SIG-M5 treated with dmso at 0.1 percent for 504 hours (cell line): ENCODE measurements around the gene CD300E.

Source experiments
- DNase-seq: peaks from one replicate; lab custom pipeline; 2025; ENCODE audit not compliant: unreplicated experiment; lab: John Stamatoyannopoulos, UW

The CD300E gene, protein sequence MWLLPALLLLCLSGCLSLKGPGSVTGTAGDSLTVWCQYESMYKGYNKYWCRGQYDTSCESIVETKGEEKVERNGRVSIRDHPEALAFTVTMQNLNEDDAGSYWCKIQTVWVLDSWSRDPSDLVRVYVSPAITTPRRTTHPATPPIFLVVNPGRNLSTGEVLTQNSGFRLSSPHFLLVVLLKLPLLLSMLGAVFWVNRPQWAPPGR

DNA sequence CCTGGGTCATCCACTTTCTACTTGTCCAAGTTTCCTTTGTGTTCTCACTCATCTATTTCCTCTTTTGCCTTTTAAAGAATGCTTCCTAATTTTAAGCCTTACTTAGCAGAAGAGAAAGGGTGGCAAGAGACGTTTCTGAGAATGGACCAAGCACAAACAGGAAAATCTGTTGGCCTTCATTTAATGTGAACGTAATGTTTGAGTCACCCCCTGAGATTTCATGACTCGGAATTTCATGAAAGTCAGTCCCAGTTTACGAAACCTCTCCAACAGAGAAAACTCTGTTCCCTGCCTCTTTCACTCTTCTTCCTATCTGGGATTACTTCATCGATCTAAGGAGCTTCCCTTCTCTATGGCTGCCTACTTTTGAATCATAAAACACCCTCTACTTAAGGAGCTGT lies at the start of gene CD300E:
CD300E (minus strand) TSS at position 46 of the 401 bp plus-strand sequence. CDS start 117 bp downstream, outside the sequence.
- DNase-seq = peak; percentile 24

DNA sequence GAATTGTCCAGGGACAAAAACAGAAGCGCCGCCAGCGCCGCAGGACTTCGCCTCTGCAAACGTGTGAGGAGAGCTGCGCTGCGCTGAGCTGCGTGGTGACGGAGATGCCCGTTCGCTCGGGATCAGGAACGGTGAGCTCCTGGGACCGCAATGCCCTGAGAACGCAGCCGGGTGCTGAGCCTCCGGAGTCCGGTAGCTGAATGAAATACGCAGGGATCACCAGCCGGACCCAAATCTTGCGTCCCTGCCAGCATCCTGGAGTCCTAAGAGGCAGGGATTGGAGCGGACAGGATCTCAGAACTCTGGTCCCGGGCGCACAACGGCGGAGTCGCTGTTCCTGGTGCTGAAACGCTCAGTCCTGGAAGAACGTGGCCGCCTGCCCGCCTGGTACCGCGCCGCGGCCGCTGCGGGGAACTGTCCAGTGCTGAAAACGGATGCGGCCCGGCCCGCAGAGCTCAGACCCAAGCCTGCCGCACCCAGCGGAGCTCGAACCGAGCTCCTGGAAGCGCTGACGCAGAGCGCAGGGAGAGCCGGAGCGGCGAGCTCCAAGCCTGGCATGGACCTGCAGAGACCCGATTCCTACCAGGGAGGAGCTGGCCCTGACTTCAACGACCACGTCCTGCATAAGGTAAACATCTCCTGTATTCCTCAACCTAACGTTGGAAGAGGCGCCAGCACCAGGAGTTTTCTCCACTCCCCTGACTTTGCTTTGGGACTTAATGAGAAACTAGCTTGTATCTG lies 47.7 kb upstream of the CD300E start:
- peak; percentile 41 for DNase-seq

DNA sequence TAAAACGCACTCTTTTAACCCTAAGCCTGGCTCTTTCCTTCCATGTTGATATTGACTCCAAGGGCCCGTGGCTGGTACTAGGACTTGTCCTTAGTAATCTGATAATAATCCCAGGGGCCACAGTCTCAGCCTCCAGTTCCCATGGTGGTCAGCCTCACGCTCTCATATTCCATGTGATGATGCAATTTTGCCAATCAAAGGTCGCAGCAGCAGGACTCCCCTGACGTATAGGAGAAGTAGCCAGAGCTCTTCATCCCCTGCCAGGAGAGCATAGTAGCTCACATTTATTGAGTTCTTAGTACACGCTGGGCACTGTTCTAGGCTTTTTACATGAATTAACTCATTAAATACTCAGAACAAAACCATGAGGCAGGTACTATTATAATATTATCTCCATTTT lies 46.8 kb upstream of the CD300E start:
- DNase-seq = no peak

DNA sequence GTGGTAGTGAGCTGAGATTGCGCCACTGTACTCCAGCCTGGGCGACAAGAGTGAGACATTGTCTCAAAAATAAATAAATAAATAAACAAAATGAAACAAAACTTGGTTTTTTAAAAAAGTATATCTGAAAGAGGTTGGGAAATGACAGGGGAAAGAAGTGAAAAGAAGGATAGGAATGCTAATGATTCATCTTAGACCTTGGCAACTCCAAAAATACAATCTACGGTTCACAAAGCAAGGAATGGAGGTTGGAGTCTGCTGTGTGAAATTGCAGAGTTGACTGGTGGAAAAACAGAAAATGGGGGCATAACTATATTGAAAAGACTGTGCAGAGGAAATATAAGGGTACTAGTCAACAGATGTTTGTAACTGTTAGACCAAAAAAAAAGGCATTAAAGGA lies 40.0 kb upstream of the CD300E start:
- no peak for DNase-seq

DNA sequence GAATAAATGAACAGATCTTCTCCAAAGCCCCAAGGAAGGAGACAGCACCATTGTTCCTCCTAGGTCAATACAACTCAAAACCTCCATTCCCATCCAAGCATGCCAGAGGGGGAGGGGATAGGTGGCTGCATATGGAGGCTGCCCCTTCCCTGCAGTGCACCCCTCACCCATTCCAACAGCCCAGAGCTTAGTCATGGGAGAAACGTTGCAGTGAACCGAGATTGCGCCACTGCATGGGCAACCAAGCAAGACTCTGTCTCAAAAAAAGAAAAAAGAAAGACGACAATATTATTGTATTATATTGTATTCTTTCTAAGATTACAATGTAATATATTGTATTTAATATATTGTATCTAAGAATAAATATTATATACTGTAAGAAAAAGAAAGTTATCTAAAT lies 36.4 kb upstream of the CD300E start:
- DNase-seq = no peak

DNA sequence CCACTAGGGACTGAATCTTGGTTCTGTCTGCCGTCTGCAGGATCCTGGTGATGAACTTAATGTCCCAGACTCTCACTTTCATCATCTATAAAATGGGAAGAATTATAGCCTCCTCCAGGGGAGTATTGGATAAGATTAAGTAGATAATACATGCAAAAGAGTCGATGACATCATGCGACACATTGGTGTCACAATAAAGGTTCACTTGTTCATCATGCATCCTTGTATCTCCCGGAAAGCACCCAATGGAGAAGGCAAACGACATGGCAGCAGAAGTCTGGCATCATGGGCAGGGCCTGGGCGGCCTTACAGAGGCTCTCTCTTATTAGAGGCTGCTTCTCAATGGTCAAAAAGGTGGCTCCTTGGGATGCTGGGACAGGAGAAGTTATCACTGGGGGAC lies 35.1 kb upstream of the CD300E start:
- no peak for DNase-seq

DNA sequence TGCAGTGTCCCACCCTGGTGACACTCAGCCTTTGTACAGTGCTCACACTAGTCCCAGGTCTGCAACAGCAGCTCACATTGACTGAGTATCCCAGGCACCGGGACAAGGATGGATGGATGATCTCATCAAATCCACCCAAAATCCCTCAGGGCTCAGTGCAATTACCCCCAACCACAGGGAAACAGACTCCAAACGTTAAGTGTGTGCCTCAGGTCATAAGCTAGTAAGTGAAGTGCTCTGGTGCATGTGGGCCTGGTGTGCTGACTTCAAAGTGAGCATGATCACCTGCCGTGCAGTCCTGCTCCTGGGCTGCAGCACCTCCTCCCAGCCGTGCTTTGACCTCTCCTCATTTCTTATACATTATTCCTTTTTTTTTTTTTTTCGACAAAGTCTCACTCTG lies 31.2 kb upstream of the CD300E start:
- DNase-seq = no peak

DNA sequence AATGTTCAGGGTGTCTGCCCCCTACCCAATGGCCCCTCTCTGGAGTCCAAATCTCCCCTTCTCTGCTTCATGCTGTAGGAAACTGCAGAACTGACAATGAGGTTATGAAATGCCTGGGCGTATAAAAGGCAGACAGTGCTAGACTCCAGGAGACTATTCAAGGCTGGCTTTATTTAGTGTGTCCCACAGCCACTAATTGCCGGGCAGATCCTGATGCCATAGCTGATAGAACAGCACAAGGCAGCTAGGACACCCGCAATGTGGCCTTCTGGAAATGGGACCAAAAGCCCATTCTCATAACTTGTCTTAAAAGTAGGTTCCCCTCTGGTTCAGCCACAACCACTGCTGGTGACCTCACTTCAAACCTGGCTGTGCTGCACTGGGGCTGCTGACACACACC lies 28.5 kb upstream of the CD300E start:
- DNase-seq = no peak

DNA sequence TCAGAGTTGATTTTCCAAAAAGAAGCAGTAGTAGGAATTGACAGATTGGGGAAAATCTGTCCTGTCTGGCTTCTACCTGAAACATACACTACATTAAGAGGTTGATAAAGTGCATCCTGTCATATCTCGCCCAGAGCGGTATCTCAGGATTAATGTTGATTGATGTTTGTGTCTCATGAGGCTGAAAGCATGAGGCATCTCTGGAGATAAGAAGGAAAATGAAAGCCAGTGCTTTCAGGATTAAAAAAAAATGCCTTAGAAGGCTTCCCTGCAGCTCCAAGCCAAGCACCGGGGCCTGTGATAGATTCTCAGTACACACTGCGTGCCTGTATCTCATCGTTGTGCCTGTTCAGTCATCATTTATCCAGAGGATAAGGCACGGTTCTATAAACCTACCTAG lies 26.4 kb upstream of the CD300E start:
- DNase-seq = no peak

DNA sequence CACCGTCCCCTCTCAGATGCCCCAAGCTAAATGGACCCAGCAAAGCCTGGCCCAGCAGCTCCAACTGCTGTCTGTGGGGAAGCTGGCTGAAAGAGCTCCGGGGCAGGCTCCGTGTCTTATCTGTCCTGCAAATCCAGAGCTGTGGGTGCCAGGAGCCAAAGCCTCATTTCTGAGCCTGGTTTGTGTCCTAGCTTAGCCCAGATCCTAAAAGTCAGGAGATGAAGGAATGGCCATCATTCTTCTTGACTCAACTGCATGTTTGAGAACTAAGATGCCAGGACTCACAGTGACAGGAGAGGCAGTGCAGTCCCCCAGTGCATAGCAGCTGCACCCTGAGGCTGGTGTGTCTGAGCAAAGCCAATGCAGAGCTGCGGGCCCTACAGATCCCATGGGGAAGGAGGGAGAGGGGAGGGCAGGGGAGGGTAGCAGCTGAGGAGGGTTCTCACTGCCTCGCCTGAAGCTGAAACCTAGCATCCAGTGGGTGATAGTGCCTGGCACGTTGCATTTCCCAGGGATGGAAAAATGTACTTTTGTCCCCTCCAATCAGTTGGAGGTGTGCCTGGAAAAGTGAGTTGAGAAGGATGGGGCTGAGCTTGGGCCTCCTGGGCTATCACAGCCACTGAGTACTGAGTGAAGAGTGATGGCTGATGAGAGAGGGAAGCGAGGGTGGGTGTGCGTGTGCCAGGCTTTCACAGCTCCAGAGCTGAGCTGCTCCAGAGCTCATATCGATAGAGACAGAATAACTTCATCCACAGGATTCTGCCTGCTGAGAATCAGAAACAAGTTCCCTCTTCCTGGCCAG lies 24.5 kb upstream of the CD300E start:
- DNase-seq = no peak

DNA sequence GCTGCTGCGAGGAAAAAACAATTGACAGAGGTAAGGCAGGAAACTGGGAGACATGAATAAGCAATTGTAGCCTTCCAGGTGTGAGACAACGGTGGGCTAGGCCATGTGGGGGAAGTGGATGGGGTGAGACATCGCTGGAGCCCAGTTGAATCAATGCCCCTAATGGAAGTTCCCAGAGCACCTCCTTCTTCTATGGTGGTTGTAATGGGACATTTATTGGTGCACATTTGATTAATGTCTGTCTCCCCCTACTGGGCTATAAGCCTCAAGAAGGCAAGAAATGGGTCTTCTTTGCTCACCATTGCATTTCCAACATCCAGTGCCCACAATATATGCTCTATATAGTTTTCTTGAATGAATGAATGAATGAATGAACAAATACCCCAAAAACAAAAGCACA lies 22.7 kb upstream of the CD300E start:
- DNase-seq = peak; percentile 68

DNA sequence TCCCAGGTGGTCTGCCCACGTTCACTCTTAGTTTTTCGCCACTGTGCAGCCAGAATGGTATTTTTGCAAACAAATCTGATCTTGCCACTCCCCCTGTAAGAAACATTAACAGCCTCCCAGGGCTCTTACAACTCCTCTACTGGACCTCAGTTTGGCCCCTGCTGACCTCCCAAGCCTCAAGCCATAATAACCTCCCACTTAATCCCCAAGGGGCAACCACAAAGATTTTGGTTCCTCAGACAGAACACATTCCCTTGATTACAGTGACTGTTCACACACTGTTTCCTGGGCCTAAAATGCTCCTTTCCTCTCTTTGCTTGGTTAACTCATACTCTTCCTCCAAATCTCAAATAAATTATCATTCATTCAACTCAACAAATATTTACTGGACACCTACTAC lies 21.5 kb upstream of the CD300E start:
- no peak for DNase-seq

DNA sequence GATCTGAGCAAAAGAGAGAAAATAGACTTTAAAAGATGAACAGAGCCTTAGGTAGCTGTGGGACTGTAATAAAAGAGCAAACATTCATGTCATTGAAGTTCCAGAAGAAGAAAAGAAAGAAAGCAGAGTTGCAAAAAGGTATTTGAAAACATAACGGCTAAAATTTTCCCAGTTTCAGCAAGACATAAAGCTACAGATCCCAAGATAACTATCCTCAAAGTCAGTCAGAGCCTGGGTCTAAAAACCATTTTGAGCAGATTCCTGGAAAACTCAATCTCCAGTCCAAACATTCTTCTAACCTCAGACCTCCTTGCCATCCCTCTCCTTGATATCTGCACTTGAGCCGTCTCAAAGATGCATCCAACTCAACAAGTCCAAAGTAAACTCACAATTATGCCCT lies 20.9 kb upstream of the CD300E start:
- DNase-seq = no peak

DNA sequence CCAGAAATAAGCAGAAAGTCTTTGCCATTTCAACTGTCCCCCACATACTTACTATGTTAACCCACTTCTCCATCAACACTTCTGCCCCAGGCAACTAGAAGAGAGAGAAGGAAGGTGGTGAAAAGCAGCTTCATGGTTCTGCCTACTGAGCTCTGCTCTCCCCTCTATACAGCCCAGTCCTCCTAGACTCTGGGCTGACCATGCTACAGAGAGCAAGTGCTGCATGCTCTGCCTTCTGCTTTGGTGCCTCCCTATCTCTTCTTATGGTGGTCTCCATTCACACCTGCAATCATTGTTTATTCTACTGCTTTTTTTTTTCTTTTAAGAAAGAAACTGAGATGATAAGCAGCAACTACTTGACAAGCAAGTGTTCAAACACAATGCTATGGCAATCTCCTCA lies 20.3 kb upstream of the CD300E start:
- DNase-seq = no peak

DNA sequence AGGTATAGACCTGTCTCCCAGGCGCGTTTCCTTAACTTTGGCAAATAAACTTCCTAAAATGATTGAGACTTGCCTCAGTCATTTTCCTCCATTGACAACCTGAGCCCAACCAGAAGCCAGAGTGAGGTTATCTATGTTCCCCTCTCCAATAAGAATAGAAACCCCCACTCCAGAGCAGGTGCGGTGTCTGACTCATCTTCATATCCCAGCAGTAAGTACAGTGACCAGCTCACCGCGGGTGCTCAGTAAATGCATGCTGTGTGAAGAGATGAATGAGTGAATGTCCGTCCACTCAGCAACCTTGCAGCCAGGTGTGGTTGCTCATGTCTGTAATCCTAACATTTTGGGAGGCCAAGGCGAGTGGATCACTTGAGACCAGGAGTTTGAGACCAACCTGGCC lies 19.5 kb upstream of the CD300E start:
- DNase-seq = no peak

DNA sequence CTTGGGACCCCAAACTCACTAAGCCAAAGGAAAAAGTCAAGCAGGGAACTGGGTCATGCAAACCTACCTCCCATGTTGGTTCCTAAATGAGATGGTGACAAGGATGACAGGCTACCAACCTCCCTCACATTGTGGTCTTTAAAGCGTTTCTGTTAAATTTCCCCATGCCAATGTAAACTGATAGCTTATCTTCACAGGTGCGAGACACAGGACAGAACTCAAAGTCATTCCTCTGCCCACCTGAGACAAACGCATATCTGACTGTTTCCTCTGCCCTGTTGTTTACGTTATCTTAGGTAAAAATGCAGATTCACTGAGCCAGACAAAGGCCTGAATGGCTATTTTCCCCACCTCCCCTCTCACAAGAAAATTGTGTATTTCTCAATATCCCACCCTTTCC lies 19.0 kb upstream of the CD300E start:
- DNase-seq = no peak

DNA sequence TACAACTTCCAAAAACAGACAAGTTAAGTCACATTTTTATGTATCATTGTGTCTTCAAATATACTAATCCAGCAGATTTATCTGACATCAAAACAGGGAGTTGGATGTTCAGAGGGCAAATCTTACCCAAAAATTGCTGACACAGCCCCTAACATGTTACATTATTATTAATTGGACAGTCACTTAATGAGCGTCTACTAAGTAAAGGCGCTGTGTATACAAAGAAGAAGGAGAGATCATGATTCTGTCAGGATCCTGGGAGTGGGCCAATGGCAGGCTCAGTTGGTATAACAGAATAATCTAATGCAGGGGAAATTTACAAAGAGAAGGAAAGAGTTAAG lies 18.4 kb upstream of the CD300E start:
- no peak for DNase-seq

DNA sequence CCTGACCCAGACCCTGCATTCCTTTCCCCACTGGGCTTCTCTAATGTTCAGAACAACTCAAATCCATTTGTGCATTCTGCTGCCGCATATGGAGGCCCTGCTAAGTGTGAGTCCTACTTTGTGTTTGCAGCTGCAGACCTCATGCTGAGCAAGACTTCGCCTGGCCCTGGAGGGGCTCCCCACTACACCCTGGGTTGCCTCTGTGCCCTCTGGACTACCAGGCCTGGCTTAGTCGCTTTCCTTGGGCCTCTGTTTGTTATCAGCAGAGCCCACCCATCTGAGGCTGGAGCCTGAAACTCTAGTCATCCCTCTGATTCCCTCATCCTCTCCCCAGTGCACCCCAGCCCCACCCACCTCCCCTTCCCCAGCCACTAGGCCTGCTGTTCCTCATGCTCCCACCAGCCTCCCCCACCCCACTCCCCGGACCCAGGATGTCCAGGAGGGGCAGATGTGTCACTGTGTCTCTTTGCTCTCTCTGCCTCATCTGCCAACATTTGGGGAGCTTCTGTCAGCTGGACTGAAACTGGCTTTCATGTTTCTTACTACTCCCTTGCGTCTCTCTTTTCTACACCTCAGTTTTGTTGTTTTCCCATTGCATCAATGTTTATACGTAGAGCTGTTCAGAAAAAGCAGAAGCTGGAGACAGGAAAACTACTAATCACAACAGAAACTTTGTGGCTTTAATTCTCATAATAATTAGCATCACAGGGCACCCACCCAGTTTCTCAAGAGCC lies 17.9 kb upstream of the CD300E start:
- peak; percentile 67 for DNase-seq

DNA sequence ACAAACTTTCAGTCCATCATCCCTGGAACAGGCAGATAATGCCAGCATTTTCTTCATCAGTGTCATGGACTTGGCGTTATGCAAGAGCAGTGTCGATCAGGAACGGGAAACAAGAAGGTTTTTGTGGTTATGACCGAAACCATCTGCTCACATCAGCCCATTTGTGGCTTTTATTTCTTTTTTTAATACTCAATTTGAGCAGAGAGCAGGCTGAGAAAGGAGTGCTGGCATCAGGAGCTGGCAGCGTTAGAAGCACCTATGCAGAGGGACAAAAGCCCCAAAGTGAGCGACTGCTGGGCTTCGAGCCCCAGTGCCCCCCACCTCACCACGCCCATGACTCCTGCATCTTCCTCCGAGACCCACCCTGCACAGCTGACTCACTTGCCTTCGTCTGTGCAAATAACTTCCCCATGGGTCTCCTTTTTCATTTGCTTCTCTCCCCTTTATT lies 16.2 kb upstream of the CD300E start:
- DNase-seq = peak; percentile 89

DNA sequence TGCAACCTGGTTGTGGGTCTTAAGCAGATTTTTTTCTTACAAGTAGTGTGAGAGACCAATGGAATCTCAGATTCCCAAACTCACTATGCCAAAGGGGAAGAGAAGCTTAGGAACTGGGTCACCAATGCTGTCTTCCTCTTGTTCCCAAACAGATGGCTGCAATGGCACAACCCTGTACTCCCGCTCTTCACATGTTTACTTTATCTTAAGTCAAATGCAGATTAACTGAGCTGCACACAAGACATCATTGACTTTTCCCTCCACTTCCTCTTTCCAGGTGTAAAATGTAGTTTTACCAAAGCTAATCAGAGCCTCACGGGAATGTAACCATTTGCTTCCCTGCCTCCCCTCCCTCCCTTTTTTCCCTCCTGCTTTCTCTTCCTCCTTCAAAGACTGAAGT lies 14.4 kb upstream of the CD300E start:
- no peak for DNase-seq

DNA sequence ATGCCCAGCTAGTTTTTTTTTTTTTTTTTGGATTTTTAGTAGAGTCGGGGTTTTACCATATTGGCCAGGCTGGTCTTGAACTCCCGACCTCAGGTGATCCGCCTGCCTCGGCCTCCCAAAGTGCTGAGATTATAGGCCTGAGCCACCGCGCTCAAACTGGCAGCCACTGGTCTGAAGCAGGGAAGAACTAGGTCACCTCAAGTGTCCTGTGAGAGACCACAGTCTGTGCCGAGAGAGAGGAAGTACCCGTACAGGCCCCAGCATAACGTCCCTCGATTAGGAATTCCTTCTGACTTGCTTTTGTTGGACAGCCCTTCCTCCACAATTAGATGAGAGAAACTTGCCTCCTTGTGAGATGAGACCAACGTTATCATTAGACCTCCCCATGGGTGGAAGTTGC lies 13.7 kb upstream of the CD300E start:
- DNase-seq = peak; percentile 22
